C4-2B (cell line): Measurements from ENCODE around the gene SYK.
"Not testable (repeated sequence)": the region's sequence is repeated elsewhere in the genome, so short reads cannot be mapped to it uniquely, and the experiment has no call there.

Source experiments
- H3K27ac ChIP-seq: fragments of 450-650 bp; 2 replicates; pipeline ENCODE4 v1.5.1; 2017
- ZFX ChIP-seq: fragments of 450-650 bp; IDR thresholded peaks from 2 replicates; pipeline ENCODE4 v1.6.1; 2017
- TF ChIP-seq, protein P1 (sequence below): fragments of 450-650 bp; conservative IDR thresholded peaks from 2 replicates; pipeline ENCODE4 v1.5.1; 2017; ENCODE audit warnings: mild to moderate bottlenecking

Gene SYK

GRCh38 chr9:90815183-90815943 is 13.7 kb downstream of the SYK start:
- TF ChIP-seq, protein P1, sequence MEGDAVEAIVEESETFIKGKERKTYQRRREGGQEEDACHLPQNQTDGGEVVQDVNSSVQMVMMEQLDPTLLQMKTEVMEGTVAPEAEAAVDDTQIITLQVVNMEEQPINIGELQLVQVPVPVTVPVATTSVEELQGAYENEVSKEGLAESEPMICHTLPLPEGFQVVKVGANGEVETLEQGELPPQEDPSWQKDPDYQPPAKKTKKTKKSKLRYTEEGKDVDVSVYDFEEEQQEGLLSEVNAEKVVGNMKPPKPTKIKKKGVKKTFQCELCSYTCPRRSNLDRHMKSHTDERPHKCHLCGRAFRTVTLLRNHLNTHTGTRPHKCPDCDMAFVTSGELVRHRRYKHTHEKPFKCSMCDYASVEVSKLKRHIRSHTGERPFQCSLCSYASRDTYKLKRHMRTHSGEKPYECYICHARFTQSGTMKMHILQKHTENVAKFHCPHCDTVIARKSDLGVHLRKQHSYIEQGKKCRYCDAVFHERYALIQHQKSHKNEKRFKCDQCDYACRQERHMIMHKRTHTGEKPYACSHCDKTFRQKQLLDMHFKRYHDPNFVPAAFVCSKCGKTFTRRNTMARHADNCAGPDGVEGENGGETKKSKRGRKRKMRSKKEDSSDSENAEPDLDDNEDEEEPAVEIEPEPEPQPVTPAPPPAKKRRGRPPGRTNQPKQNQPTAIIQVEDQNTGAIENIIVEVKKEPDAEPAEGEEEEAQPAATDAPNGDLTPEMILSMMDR, result no peak
- TF ChIP-seq ZFX, result no peak
- no peak overlapping the region for H3K27ac ChIP-seq

- TF ChIP-seq ZFX, result no peak
- TF ChIP-seq, protein P1, result no peak
- no peak overlapping the region for H3K27ac ChIP-seq
Measured at GRCh38 chr9:90815944-90816357, 14.3 kb downstream of the SYK start.

GRCh38 chr9:90816690-90817089 is 15.1 kb downstream of the SYK start:
- H3K27ac ChIP-seq, result no peak overlapping the region
- TF ChIP-seq ZFX, result no peak
- TF ChIP-seq, protein P1, result no peak

DNA sequence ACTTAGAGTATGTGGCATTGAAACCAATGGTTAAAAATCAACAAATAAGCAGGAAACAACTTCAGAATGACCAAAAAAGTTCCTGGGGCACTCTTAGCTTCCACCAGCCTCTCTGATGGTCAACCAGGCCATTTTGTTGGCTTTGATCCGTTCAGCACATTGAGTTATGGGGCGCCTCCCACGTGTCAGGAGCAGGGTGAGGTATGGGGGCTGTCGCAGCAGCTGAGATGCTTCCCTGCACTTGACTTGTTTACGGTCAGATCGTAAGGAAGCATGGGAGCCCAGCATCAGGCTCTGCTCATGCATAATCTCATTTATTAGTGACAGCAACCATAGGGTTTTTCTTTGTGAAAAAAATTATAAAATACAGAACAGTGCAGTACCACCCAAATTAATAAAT is 16.7 kb downstream of the SYK start:
- H3K27ac ChIP-seq, result no peak overlapping the region
- TF ChIP-seq, protein P1, result no peak
- no peak for TF ChIP-seq ZFX

- not testable (repeated sequence) for H3K27ac ChIP-seq
Measured at GRCh38 chr9:90820406-90820805, 18.8 kb downstream of the SYK start.

GRCh38 chr9:90821236-90821635 is 19.6 kb downstream of the SYK start:
- not testable (repeated sequence) for H3K27ac ChIP-seq

DNA sequence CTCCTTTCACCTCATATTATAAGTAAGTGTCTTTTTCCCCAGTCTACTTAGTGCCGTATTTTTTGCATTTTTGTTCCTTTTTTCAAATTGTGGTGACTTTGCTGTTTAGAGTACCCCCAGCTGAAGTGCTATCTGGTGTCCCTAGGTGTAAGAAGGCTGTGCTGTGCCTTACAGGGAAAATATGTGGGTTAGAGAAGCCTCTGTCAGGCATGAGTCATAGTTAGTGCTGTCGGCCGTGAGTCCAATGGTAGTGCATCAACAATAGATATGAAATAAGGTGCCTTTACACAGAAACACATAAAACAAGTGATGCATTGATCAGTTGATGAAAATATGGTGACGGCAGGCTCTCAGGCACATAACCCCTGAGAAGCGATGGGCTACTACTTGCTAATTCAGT is 20.1 kb downstream of the SYK start:
- H3K27ac ChIP-seq, result no peak overlapping the region
- TF ChIP-seq ZFX, result no peak
- TF ChIP-seq, protein P1, result no peak

- no peak for TF ChIP-seq ZFX
- TF ChIP-seq, protein P1, result no peak
- no peak overlapping the region for H3K27ac ChIP-seq
Measured at GRCh38 chr9:90822866-90823265, 21.2 kb downstream of the SYK start.
